Measurements from ENCODE around the gene SLFNL1.

- TF ChIP-seq, protein P1, sequence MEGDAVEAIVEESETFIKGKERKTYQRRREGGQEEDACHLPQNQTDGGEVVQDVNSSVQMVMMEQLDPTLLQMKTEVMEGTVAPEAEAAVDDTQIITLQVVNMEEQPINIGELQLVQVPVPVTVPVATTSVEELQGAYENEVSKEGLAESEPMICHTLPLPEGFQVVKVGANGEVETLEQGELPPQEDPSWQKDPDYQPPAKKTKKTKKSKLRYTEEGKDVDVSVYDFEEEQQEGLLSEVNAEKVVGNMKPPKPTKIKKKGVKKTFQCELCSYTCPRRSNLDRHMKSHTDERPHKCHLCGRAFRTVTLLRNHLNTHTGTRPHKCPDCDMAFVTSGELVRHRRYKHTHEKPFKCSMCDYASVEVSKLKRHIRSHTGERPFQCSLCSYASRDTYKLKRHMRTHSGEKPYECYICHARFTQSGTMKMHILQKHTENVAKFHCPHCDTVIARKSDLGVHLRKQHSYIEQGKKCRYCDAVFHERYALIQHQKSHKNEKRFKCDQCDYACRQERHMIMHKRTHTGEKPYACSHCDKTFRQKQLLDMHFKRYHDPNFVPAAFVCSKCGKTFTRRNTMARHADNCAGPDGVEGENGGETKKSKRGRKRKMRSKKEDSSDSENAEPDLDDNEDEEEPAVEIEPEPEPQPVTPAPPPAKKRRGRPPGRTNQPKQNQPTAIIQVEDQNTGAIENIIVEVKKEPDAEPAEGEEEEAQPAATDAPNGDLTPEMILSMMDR (IDR thresholded peaks at IDR 0.05) = no peak
- TF ChIP-seq, protein P2, sequence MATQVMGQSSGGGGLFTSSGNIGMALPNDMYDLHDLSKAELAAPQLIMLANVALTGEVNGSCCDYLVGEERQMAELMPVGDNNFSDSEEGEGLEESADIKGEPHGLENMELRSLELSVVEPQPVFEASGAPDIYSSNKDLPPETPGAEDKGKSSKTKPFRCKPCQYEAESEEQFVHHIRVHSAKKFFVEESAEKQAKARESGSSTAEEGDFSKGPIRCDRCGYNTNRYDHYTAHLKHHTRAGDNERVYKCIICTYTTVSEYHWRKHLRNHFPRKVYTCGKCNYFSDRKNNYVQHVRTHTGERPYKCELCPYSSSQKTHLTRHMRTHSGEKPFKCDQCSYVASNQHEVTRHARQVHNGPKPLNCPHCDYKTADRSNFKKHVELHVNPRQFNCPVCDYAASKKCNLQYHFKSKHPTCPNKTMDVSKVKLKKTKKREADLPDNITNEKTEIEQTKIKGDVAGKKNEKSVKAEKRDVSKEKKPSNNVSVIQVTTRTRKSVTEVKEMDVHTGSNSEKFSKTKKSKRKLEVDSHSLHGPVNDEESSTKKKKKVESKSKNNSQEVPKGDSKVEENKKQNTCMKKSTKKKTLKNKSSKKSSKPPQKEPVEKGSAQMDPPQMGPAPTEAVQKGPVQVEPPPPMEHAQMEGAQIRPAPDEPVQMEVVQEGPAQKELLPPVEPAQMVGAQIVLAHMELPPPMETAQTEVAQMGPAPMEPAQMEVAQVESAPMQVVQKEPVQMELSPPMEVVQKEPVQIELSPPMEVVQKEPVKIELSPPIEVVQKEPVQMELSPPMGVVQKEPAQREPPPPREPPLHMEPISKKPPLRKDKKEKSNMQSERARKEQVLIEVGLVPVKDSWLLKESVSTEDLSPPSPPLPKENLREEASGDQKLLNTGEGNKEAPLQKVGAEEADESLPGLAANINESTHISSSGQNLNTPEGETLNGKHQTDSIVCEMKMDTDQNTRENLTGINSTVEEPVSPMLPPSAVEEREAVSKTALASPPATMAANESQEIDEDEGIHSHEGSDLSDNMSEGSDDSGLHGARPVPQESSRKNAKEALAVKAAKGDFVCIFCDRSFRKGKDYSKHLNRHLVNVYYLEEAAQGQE (IDR thresholded peaks at IDR 0.05) = no peak
- TF ChIP-seq EP300 (IDR thresholded peaks at IDR 0.05) (no peak), CHD2 (IDR thresholded peaks at IDR 0.05; ENCODE audit: low read length, partially characterized antibody) (no peak), KDM1A (IDR thresholded peaks at IDR 0.05; ENCODE audit: low read depth) (no peak), ELK1 (IDR thresholded peaks at IDR 0.05; ENCODE audit: low read depth, low read length) (no peak), JUN (IDR thresholded peaks at IDR 0.05) (no peak), MYC (IDR thresholded peaks at IDR 0.05; ENCODE audit: borderline replicate concordance, low read length) (no peak), POLR2A (IDR thresholded peaks at IDR 0.05; ENCODE audit: low read length) (no peak), HOXA7 (CRISPR knock-in tag; IDR thresholded peaks at IDR 0.05) (no peak), RCOR1 (IDR thresholded peaks at IDR 0.05; ENCODE audit: low read depth, low read length) (no peak), HMGXB4 (CRISPR knock-in tag; IDR thresholded peaks at IDR 0.05; ENCODE audit: borderline replicate concordance) (no peak), PHF8 (IDR thresholded peaks at IDR 0.05; ENCODE audit: borderline replicate concordance, low read depth) (no peak), ZSCAN20 (CRISPR knock-in tag; IDR thresholded peaks at IDR 0.05) (no peak)
Measured at GRCh38 chr1:40988280-40988679, 33.2 kb downstream of the SLFNL1 start.
